CD4-positive, alpha-beta T cell (primary cell): Measurements from ENCODE around the gene RAB7A. TPM values are rescaled to one million over a fixed set of nuclear protein-coding genes. Genes with fewer than 3 reads are reported as not detected.
A peak's percentile ranks its signal among the peaks of the same experiment; 100 is the strongest.
"Not testable (repeated sequence)": the region's sequence is repeated elsewhere in the genome, so short reads cannot be mapped to it uniquely, and the experiment has no call there.

ENCODE experiments used
- ATAC-seq: fragments of 200-7000 bp; cut with Tn5 transposase; one replicate; pipeline ENCODE4 v1.10.0; 2022; ENCODE audit warnings: mild to moderate bottlenecking; ENCODE audit not compliant: poor library complexity
- CTCF ChIA-PET: fragments of 350-600 bp; sonication (Branson Sonifier 250); formaldehyde crosslinking; loops from one replicate; lab custom pipeline; 2021; ENCODE audit warnings: antibody characterized with exemption, inconsistent platforms; lab: Charles Lee
- POLR2A ChIA-PET: fragments of 350-600 bp; sonication (Branson Sonifier 250); formaldehyde crosslinking; loops from one replicate; lab custom pipeline; 2021; ENCODE audit warnings: antibody characterized with exemption, inconsistent platforms; lab: Charles Lee
- DNase-seq, 14 experiments: peaks; one replicate each; pipeline ENCODE4 v3.0.0-alpha.2; 2013 to 2020; ENCODE audit warnings: mixed read lengths in 2 of 14
- H3K27ac ChIP-seq, 2 donors: one replicate each; pipeline versions ENCODE4 v1.5.1 to v1.7.0; 2013; ENCODE audit warnings: low read length in 2 of 2, low read depth in 1 of 2, mild to moderate bottlenecking in 1 of 2
- H3K27me3 ChIP-seq, 2 experiments: 1 replicate in 1 of 2; 2 replicates in 1 of 2; pipeline versions ENCODE4 v1.6.1 to v1.7.0; 2013; ENCODE audit warnings: low read length in 2 of 2, control low read depth in 1 of 2, mild to moderate bottlenecking in 1 of 2, moderate library complexity in 1 of 2; ENCODE audit not compliant: insufficient read depth in 2 of 2, control insufficient read depth in 1 of 2
- H3K36me3 ChIP-seq: one replicate; pipeline ENCODE4 v1.6.1; 2013; ENCODE audit warnings: low read length, control low read depth; ENCODE audit not compliant: insufficient read depth
- H3K4me1 ChIP-seq: one replicate; pipeline ENCODE4 v1.6.1; 2013; ENCODE audit warnings: low read length, control low read depth; ENCODE audit not compliant: insufficient read depth
- H3K4me3 ChIP-seq: one replicate; pipeline ENCODE4 v1.5.1; 2013; ENCODE audit warnings: mild to moderate bottlenecking, low read length, moderate library complexity
- H3K9me3 ChIP-seq, 2 experiments: 1 replicate in 1 of 2; 2 replicates in 1 of 2; pipeline versions ENCODE4 v1.6.1 to v1.7.0; 2013; ENCODE audit warnings: low read length in 2 of 2, mild to moderate bottlenecking in 2 of 2, control low read depth in 1 of 2, moderate library complexity in 1 of 2; ENCODE audit not compliant: control insufficient read depth in 1 of 2, insufficient read depth in 1 of 2
- H3K27ac Mint-ChIP-seq: one replicate; pipeline ENCODE4 v1.8.0; 2020; ENCODE audit warnings: mixed read lengths
- H3K27me3 Mint-ChIP-seq: one replicate; pipeline ENCODE4 v1.8.0; 2021; ENCODE audit warnings: mixed read lengths
- H3K36me3 Mint-ChIP-seq: one replicate; pipeline ENCODE4 v1.8.0; 2021; ENCODE audit warnings: low read depth, mixed read lengths
- H3K4me1 Mint-ChIP-seq: one replicate; pipeline ENCODE4 v1.8.0; 2021; ENCODE audit warnings: low read depth, mixed read lengths
- H3K4me3 Mint-ChIP-seq: one replicate; pipeline ENCODE4 v1.8.0; 2020; ENCODE audit warnings: mild to moderate bottlenecking, mixed read lengths
- H3K9me3 Mint-ChIP-seq: one replicate; pipeline ENCODE4 v1.8.0; 2020; ENCODE audit warnings: mixed read lengths
- CTCF ChIP-seq: fragments of 200-600 bp; IDR thresholded peaks from one replicate; pipeline ENCODE4 v1.8.0; 2022; ENCODE audit warnings: antibody characterized with exemption, mild to moderate bottlenecking
- intact Hi-C, 2 experiments: fragments of 100-400 bp; cut with DNase I in 1 of 2; cut with micrococcal nuclease in 1 of 2; formaldehyde crosslinking; loops; one replicate each; pipeline versions ENCODE4 v1.15.1 to v1.9.0; 2023 to 2025; cut with DNase I, micrococcal nuclease
- total RNA-seq, 174 experiments: library from RNA in 2 of 174; stranded (reverse) in 2 of 174; gene quantifications; one replicate each; pipeline ENCODE4 v1.2.3 and lab custom pipeline; 2021 to 2026

RAB7A gene
- total RNA-seq, 2 experiments from 2014 or later: 113 to 121 TPM

GRCh38 chr3:128727485-128727884, 1.5 kb downstream of the RAB7A start:
- Mint-ChIP-seq H3K27me3 (no peaks in the 10 kb centered on the region), H3K9me3 (no peaks in the 10 kb centered on the region), H3K4me1 (peaks cover 67% of the 10 kb centered on the region), H3K36me3 (peaks cover 36% of the 10 kb centered on the region), H3K4me3 (peak overlapping the region; percentile 94), H3K27ac (peak overlapping the region; percentile 97)
- DNase-seq: no peak
- Histone ChIP-seq H3K36me3 (no peaks in the 10 kb centered on the region), H3K4me3 (peak overlapping the region; percentile 77), H3K27me3 (no peaks in the 10 kb centered on the region), H3K27ac (no peak overlapping the region), H3K9me3 (no peaks in the 10 kb centered on the region), H3K4me1 (peaks cover 59% of the 10 kb centered on the region)
- ChIA-PET POLR2A (interaction anchor here (0.8 to 3.3 kb wide), 5 partner anchors 12 to 77 kb away, joined by 3 to 15 read pairs (median 6); partner anchors contain the start of gene RPN1), CTCF (interaction anchor here (1.2 to 4.2 kb wide), 3 partner anchors 47 to 326 kb away, joined by 4 to 30 read pairs (median 7); no protein-coding TSS in a partner anchor)
- intact Hi-C loops: loop anchor here (2.0 to 10.0 kb wide), 7 partner anchors 47 to 1053 kb away; partner anchors contain the start of genes ABTB1 (in 1 of the 2), IFT122 (in 1 of the 2) and RPN1 (in 1 of the 2)
- no peak for ATAC-seq
- TF ChIP-seq CTCF: no peak

- ChIA-PET CTCF (interaction anchor here (1.2 to 4.2 kb wide), 3 partner anchors 47 to 325 kb away, joined by 4 to 30 read pairs (median 7); no protein-coding TSS in a partner anchor), POLR2A (interaction anchor here (0.8 to 3.3 kb wide), 4 partner anchors 13 to 77 kb away, joined by 3 to 15 read pairs (median 4); partner anchors contain the start of gene RPN1)
- peaks cover 36% of the 10 kb centered on the region for H3K36me3 Mint-ChIP-seq
- no peak for TF ChIP-seq CTCF
- peak overlapping the region; percentile 97 for H3K27ac Mint-ChIP-seq
- Histone ChIP-seq H3K27ac (no peak overlapping the region), H3K9me3 (no peaks in the 10 kb centered on the region), H3K4me1 (peaks cover 63% of the 10 kb centered on the region), H3K36me3 (no peaks in the 10 kb centered on the region), H3K27me3 (no peaks in the 10 kb centered on the region), H3K4me3 (peak overlapping the region; percentile 77)
- DNase-seq: no peak
- intact Hi-C loops: loop anchor here (2.0 to 10.0 kb wide), 7 partner anchors 47 to 1053 kb away; partner anchors contain the start of genes ABTB1 (in 1 of the 2), IFT122 (in 1 of the 2) and RPN1 (in 1 of the 2)
- no peaks in the 10 kb centered on the region for H3K9me3 Mint-ChIP-seq
- peaks cover 72% of the 10 kb centered on the region for H3K4me1 Mint-ChIP-seq
- no peak for ATAC-seq
- H3K27me3 Mint-ChIP-seq: no peaks in the 10 kb centered on the region
- peak overlapping the region; percentile 94 for H3K4me3 Mint-ChIP-seq
Measured at GRCh38 chr3:128727996-128728395, 2.0 kb downstream of the RAB7A start.

- H3K9me3 ChIP-seq, ATAC-seq, H3K27me3 ChIP-seq, CTCF ChIA-PET, H3K9me3 Mint-ChIP-seq, DNase-seq, H3K27me3 Mint-ChIP-seq, H3K27ac ChIP-seq, H3K36me3 ChIP-seq, H3K4me3 ChIP-seq: not testable (repeated sequence)
- POLR2A ChIA-PET: interaction anchor here (0.9 to 1.1 kb wide), 2 partner anchors 47 to 75 kb away, joined by 3 read pairs; no protein-coding TSS in a partner anchor
- intact Hi-C loops: loop anchor here in 1 of 2 experiments (5.0 to 10.0 kb wide), 4 partner anchors 59 to 1054 kb away; partner anchors contain the start of genes ABTB1 and IFT122
- Mint-ChIP-seq H3K4me1 (peaks cover 77% of the 10 kb centered on the region), H3K36me3 (peaks cover 39% of the 10 kb centered on the region), H3K4me3 (peak overlapping the region; percentile 94), H3K27ac (peak overlapping the region; percentile 97)
- peaks cover 63% of the 10 kb centered on the region for H3K4me1 ChIP-seq
Measured at GRCh38 chr3:128728521-128728920, 2.5 kb downstream of the RAB7A start.
